Inflammatory macrophage treated with lipopolysaccharide for 4 hours (primary cell): ENCODE measurements around the gene NUDT4.

ENCODE experiments used
- DNase-seq: peaks from one replicate; pipeline ENCODE4 v3.0.0-alpha.2; 2020

NUDT4 gene

GRCh38 chr12:93377252-93378195 lies at the start of gene NUDT4:
Gene NUDT4 (plus strand): TSS chr12:93377925. CDS start chr12:93378323, 398 bp downstream.
- peak; percentile 89 for DNase-seq

- no peak for DNase-seq
These were observed 44.7 kb upstream of the NUDT4 start for GRCh38 chr12:93333054-93333453.

- no peak for DNase-seq
These were observed 43.9 kb upstream of the NUDT4 start for GRCh38 chr12:93333828-93334227.

GRCh38 chr12:93335603-93336162 lies 42.0 kb upstream of the NUDT4 start:
- DNase-seq: no peak

GRCh38 chr12:93336291-93336741 lies 41.4 kb upstream of the NUDT4 start:
- DNase-seq: no peak

- DNase-seq: no peak
These were observed 39.1 kb upstream of the NUDT4 start for GRCh38 chr12:93338598-93338997.

- no peak for DNase-seq
These were observed 38.0 kb upstream of the NUDT4 start for GRCh38 chr12:93339695-93340094.

GRCh38 chr12:93341409-93342049 lies 36.2 kb upstream of the NUDT4 start:
- DNase-seq: no peak

GRCh38 chr12:93347054-93347785 lies 30.5 kb upstream of the NUDT4 start:
- no peak for DNase-seq

GRCh38 chr12:93348575-93349435 lies 28.9 kb upstream of the NUDT4 start:
- no peak for DNase-seq

GRCh38 chr12:93351726-93352125 lies 26.0 kb upstream of the NUDT4 start:
- DNase-seq: no peak

- DNase-seq: no peak
These were observed 25.4 kb upstream of the NUDT4 start for GRCh38 chr12:93352321-93352720.

- DNase-seq: no peak
These were observed 21.5 kb upstream of the NUDT4 start for GRCh38 chr12:93356214-93356613.

GRCh38 chr12:93358058-93358457 lies 19.7 kb upstream of the NUDT4 start:
- no peak for DNase-seq

GRCh38 chr12:93358821-93359220 lies 18.9 kb upstream of the NUDT4 start:
- DNase-seq: no peak

GRCh38 chr12:93360688-93361087 lies 17.0 kb upstream of the NUDT4 start:
- no peak for DNase-seq

- DNase-seq: no peak
These were observed 16.4 kb upstream of the NUDT4 start for GRCh38 chr12:93361151-93361919.

GRCh38 chr12:93363841-93364297 lies 13.9 kb upstream of the NUDT4 start:
- peak; percentile 46 for DNase-seq

GRCh38 chr12:93365616-93366405 lies 11.9 kb upstream of the NUDT4 start:
- peak; percentile 43 for DNase-seq

- DNase-seq: no peak
These were observed 11.3 kb upstream of the NUDT4 start for GRCh38 chr12:93366422-93366821.
